ENCODE measurements around the gene SMURF1. TPM values are rescaled to one million over a fixed set of nuclear protein-coding genes. Genes with fewer than 3 reads are reported as not detected.

Gene SMURF1
- total RNA-seq, 1 donor from 2014 or later, result 44.7 TPM

- Mint-ChIP-seq H3K4me1 (ENCODE audit: low read depth, unreplicated experiment) (peaks cover 33% of the 10 kb centered on the region), H3K9me3 (ENCODE audit: unreplicated experiment) (peaks cover 1% of the 10 kb centered on the region), H3K4me3 (ENCODE audit: unreplicated experiment) (no peak overlapping the region), H3K27ac (ENCODE audit: unreplicated experiment) (peak overlapping the region; percentile 66), H3K36me3 (ENCODE audit: low read depth, unreplicated experiment) (no peaks in the 10 kb centered on the region), H3K27me3 (ENCODE audit: low read depth, unreplicated experiment) (no peaks in the 10 kb centered on the region)
- Histone ChIP-seq H2AFZ (ENCODE audit: low read depth, low read length) (no peak overlapping the region), H3K36me3 (ENCODE audit: insufficient read depth, low read length) (no peaks in the 10 kb centered on the region), H3K4me2 (ENCODE audit: low read length) (peak overlapping the region; percentile 24), H3K9ac (ENCODE audit: low read length) (peak overlapping the region; percentile 19), H4K20me1 (ENCODE audit: insufficient read depth, low read length) (peaks cover 78% of the 10 kb centered on the region), H3K27me3 (ENCODE audit: insufficient read depth, low read length) (no peaks in the 10 kb centered on the region), H3K4me3 (ENCODE audit: insufficient read depth, low read depth, low read length) (no peak overlapping the region), H3K79me2 (ENCODE audit: insufficient read depth, low read length) (peaks cover 98% of the 10 kb centered on the region), H3K4me1 (ENCODE audit: insufficient read depth, low read length) (peaks cover 16% of the 10 kb centered on the region), H3K9me3 (ENCODE audit: insufficient read depth, low read depth, low read length) (no peaks in the 10 kb centered on the region), H3K27ac (ENCODE audit: low read depth, low read length) (peak overlapping the region; percentile 53)
- DNase-seq (ENCODE audit: low read depth) (no peak), FAIRE-seq (no peak)
- no peak for TF ChIP-seq CTCF (IDR thresholded peaks at IDR 0.05; ENCODE audit: insufficient read depth, low read depth, low read length)
- TF ChIP-seq EZH2 (IDR thresholded peaks at IDR 0.05; ENCODE audit: insufficient read depth, low read length), result no peak
Observed at GRCh38 chr7:99098824-99099498, 44.9 kb downstream of the SMURF1 start.

- H3K4me1 ChIP-seq (ENCODE audit: insufficient read depth, low read length), result peaks cover 10% of the 10 kb centered on the region
- H3K4me2 ChIP-seq (ENCODE audit: low read length), result no peak overlapping the region
- Mint-ChIP-seq H3K27ac (ENCODE audit: unreplicated experiment) (no peak overlapping the region), H3K9me3 (ENCODE audit: unreplicated experiment) (peaks cover 1% of the 10 kb centered on the region), H3K27me3 (ENCODE audit: low read depth, unreplicated experiment) (no peaks in the 10 kb centered on the region), H3K36me3 (ENCODE audit: low read depth, unreplicated experiment) (no peaks in the 10 kb centered on the region), H3K4me1 (ENCODE audit: low read depth, unreplicated experiment) (peaks cover 30% of the 10 kb centered on the region), H3K4me3 (ENCODE audit: unreplicated experiment) (no peak overlapping the region)
- FAIRE-seq (no peak), DNase-seq (ENCODE audit: low read depth) (no peak)
- no peaks in the 10 kb centered on the region for H3K27me3 ChIP-seq (ENCODE audit: insufficient read depth, low read length)
- H4K20me1 ChIP-seq (ENCODE audit: insufficient read depth, low read length), result peaks cover 77% of the 10 kb centered on the region
- no peaks in the 10 kb centered on the region for H3K9me3 ChIP-seq (ENCODE audit: insufficient read depth, low read depth, low read length)
- H3K79me2 ChIP-seq (ENCODE audit: insufficient read depth, low read length), result peaks cover 98% of the 10 kb centered on the region
- no peak overlapping the region for H3K9ac ChIP-seq (ENCODE audit: low read length)
- H3K4me3 ChIP-seq (ENCODE audit: insufficient read depth, low read depth, low read length), result no peak overlapping the region
- H2AFZ ChIP-seq (ENCODE audit: low read depth, low read length), result no peak overlapping the region
- no peaks in the 10 kb centered on the region for H3K36me3 ChIP-seq (ENCODE audit: insufficient read depth, low read length)
- H3K27ac ChIP-seq (ENCODE audit: low read depth, low read length), result no peak overlapping the region
- TF ChIP-seq EZH2 (IDR thresholded peaks at IDR 0.05; ENCODE audit: insufficient read depth, low read length) (no peak), CTCF (IDR thresholded peaks at IDR 0.05; ENCODE audit: insufficient read depth, low read depth, low read length) (no peak)
Observed at GRCh38 chr7:99098286-99098823, 45.6 kb downstream of the SMURF1 start.

- Histone ChIP-seq H3K27ac (ENCODE audit: low read depth, low read length) (no peak overlapping the region), H3K79me2 (ENCODE audit: insufficient read depth, low read length) (peaks cover 98% of the 10 kb centered on the region), H3K36me3 (ENCODE audit: insufficient read depth, low read length) (no peaks in the 10 kb centered on the region), H3K9ac (ENCODE audit: low read length) (no peak overlapping the region), H3K27me3 (ENCODE audit: insufficient read depth, low read length) (no peaks in the 10 kb centered on the region), H3K4me3 (ENCODE audit: insufficient read depth, low read depth, low read length) (no peak overlapping the region), H4K20me1 (ENCODE audit: insufficient read depth, low read length) (peaks cover 79% of the 10 kb centered on the region), H2AFZ (ENCODE audit: low read depth, low read length) (no peak overlapping the region), H3K4me1 (ENCODE audit: insufficient read depth, low read length) (peaks cover 4% of the 10 kb centered on the region), H3K9me3 (ENCODE audit: insufficient read depth, low read depth, low read length) (no peaks in the 10 kb centered on the region), H3K4me2 (ENCODE audit: low read length) (no peak overlapping the region)
- H3K4me3 Mint-ChIP-seq (ENCODE audit: unreplicated experiment), result no peak overlapping the region
- no peaks in the 10 kb centered on the region for H3K36me3 Mint-ChIP-seq (ENCODE audit: low read depth, unreplicated experiment)
- H3K9me3 Mint-ChIP-seq (ENCODE audit: unreplicated experiment), result peaks cover 1% of the 10 kb centered on the region
- H3K27me3 Mint-ChIP-seq (ENCODE audit: low read depth, unreplicated experiment), result no peaks in the 10 kb centered on the region
- FAIRE-seq (no peak), DNase-seq (ENCODE audit: low read depth) (no peak)
- peaks cover 24% of the 10 kb centered on the region for H3K4me1 Mint-ChIP-seq (ENCODE audit: low read depth, unreplicated experiment)
- no peak overlapping the region for H3K27ac Mint-ChIP-seq (ENCODE audit: unreplicated experiment)
- no peak for TF ChIP-seq EZH2 (IDR thresholded peaks at IDR 0.05; ENCODE audit: insufficient read depth, low read length)
- TF ChIP-seq CTCF (IDR thresholded peaks at IDR 0.05; ENCODE audit: insufficient read depth, low read depth, low read length), result no peak
Observed at GRCh38 chr7:99097730-99098129, 46.2 kb downstream of the SMURF1 start.
